Kidney glomerular epithelial cell (primary cell): ENCODE data around the gene FOXJ3.

Experiments used
- DNase-seq: peaks from one replicate; lab custom pipeline; 2025; lab: John Stamatoyannopoulos, UW

Gene FOXJ3

DNA sequence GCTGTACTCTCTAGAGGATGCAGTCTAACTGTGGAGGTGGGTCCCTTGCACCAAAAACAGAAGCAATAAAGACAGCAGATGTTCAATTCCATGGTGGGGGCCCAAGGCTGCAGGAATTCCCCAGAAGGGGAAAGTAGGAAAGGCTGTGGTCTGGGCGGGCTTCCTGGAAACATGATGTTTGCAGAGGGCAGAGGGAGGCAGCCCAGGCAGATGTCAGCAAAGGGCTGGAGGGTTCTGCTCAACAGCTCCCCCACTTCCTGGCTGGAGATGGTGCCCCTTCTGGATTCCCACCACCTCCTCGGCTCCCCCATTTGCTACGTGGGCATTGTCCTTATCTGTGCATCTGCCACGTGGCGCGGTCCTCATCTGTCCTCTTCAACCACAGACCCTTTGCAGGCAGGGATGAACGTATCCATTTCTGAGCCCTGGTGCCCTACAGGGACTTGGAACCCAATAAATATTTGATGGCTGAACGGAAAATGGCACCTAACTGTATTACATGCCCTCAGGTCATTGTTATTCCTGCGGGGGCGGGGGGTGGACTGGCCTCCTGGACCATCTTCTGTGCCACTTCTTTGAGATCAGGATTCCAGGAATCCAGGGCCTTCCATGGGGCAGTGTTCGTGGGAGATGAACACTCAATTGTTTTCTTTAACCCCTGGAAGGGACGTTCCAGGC is 190.2 kb downstream of the FOXJ3 start:
- DNase-seq = no peak

DNA sequence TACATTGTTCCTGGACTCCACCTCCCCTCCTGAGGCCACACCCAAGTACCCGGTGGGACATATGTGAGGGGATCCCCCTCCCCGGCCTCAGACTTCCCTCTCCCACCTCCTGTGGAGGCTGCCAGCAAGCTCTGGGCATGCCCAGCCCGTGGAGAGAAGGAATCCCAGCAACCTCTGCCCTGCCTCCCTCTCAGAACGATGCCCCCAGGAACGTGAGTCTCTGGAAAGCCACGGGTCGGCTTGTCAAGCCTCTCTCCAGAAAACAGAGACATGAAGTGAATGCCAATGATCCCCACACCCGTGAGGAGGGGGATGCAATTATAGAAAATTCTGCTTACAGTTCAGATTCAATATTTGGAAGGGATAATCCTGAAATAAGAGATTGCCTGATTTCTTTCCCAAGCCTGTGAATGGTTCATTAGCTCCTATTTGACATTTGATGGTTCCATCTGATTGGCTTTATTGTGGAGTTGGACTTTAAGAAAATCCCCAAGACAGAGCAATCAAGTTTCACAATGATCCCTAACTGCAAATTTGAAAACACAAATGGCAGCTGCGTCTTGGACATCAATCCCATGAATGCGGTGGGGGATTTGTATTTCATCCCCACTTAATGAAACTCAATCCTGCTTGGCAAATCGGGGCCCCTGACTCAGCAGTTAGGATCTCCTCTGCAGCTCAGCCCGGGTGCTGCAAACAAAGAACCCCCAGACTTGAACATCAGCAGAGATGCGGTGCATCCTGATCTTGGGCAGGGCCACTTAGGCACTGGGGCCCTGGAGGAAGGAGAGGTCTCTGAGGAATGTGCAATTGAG is 190.9 kb downstream of the FOXJ3 start:
- no peak for DNase-seq

DNA sequence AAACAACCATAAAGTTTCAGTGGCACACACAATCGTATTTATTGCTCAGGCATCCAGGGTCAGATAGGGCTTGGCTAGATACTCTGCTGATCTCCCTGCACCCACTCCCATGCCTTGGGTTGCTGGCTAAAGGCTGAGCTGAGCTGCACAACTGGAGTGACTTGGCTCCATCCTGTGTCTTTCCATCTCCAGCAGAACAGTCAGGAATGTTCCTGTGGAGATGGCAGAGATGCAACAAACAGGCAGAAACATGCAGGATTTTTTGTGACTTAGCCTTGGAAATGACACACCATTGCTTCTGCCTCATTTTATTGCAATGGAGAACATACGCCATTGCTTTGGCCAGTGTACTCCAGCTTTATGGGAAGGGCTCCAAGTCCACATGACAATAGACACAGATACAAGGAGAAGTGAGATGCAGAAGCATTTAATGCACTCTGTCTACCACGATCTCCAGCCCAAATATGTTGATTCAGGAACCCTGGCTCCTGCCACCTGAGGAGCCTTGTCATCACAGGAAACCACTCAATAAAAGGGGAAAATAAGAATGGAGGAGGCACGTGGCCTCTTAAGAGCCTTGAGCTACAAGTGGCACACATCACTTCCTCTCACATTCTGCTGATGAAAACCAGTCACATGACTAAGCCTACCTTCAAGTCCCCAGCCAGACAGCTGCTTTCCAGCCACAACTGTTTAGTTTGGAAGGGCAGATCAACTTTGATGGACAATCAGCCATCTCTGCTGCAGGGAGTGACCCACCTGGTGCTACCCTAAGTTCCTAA is 191.9 kb downstream of the FOXJ3 start:
- DNase-seq = no peak

DNA sequence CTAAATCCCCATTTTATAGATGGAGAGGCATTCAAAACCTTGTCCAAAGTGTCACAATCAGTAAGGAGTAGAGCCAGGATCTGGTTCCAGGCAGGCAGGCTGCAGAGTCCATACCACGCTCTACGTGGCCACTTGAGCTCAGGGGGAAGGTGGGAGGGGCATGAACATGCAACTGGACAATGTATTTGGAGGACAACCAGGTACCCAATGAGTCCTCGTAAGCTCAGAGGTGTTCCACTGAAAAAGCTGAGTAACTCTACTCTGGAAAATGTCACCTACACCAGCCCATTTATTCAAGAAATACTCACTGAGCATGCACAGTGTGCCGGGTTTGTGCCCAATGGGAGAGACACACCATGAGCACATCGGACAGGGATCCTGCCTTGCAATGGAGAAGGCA is 193.1 kb downstream of the FOXJ3 start:
- DNase-seq = no peak

DNA sequence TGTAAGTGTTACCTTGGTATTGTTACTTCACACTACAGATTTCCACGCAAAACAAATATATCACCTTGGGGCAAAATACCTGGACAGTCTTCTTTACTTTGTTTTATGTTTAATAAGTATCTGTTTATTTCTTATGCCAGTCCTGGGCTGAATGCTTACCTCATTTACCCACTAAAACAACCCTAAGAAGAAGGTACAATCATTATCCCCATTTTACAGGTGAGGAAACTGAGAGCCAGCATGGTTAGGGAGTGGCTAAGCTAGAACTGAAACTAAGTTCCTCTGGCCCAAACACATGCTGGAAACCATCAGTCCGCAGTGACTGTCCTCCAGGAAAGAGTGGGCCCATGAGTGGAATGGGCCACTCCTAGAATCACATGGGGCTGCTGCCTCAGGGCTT is 194.8 kb downstream of the FOXJ3 start:
- DNase-seq = no peak

DNA sequence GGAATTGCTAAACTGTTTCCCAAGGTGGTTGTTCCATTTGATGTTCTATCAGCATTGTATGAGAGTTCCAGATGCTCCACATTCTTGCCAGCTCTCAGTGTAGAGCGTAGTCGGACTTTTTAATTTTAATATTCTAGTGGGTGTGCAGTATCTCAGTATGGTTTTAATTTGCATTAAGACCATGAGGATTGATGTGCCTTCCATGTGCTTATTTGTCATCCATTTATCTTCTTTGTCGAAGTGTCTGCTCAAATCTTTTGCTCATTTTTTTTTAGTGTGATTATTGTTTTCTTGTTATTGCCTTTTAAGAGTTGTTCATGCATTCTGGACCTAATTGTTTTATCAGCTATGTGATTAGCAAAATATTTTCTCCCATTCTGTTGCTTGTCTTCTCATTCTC is 195.6 kb downstream of the FOXJ3 start:
- no peak for DNase-seq

DNA sequence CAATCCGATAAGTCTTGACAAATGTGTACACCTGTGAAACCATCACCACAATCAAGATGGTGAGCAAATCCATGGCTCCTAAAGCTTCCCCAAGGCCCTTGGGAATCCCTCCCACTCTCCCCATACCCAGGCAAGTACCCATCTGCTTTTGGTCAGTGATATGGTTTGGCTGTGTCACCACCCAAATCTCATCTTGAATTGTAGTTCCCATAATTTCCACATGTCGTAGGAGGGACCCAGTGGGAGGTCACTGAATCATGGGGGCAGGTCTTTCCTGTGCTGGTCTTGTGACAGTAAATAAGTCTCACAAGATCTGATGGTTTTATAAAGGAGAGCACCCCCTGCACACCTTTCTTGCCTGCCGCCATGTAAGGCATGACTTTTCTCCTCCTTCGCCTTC is 196.4 kb downstream of the FOXJ3 start:
- no peak for DNase-seq

DNA sequence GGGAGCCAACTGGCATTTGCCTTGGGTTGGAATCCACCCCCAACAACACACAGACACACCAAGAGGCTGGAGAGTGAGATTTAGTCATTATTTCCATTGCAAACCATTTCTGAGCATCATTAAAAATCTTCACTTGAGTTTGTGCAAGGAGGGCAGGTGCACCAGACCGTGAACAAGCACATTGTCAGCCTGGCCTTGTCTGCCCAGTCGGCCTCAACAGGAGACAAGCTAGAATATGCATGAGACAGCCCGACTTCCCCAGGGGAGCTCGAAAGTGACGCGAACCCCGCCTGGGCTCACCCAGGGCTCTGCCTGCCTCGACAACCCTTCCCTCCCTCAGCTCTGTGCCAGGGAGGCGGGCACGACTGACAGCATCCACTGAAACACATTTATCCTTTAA is 197.3 kb downstream of the FOXJ3 start:
- DNase-seq = peak; percentile 27

DNA sequence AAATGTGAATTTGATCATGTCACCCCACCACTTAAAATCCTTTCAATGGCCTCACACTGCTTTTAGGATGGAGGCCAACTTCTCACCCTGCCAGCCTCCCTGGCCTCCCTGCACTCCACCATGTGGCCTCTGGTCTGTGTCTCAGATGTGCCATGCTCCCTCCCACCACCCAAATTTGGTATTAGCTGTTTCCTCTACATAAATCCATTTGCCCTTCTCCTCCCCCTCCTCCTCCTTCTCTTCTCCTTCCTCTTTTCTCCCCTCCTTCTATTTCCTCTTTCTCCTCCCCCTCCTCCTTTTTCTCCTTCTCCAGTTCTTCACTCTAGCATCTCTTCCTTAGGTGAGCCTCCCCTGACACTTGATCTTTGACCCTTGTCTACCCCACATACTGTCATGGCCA is 198.6 kb downstream of the FOXJ3 start:
- DNase-seq = no peak

DNA sequence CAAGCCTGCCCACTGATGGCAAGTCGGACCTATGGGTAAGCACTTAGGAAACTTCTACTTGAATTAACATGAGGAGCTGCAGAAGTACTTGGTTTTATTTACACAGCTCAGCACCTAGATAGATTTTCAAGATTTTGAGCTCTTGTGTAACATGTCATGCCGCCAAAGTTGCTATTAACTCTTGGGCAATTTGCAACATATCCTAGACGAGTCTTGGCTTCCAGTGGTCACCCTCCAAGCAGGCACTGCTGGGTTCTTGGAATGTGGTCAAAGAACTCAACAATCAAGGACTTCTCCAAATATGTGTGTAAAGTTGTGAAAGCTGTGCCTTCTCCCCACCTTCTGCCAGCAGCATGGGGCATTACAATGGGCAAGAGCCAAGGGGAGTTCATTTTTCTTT is 199.6 kb downstream of the FOXJ3 start:
- DNase-seq = no peak

DNA sequence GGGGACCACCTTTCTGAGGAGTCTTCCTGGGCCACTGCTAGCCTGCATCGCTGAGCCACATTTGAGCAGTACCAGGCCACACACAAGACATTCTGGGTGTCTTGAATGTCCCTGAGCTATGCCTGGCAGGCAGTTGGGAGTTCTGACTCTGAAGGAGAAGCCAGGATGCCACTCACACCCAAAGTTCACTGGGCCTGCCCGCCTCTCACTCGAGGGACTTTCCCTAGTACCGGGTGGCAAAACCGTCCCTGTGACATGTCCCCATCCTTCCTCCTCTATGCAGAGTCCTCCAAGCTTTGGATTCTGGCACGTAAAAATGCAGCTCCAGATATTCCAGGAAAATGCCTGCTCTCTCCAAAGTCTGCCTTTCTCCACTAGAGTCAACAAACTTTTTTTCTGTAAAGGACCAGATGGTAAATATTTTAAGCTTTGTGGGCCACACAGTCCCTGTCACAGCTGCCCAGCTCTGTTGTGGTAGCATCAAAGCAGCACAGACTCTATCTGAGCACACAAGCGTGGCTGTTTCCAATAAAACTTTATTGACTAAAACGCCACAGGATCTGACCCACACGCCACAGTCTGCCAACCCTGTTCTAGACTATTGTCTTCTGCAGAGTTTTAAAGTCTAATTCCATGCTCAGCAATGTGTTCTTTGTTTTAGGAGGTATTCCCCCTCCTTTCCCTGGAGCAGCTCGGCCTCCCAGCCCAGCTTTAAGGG is 201.1 kb downstream of the FOXJ3 start:
- DNase-seq = no peak

DNA sequence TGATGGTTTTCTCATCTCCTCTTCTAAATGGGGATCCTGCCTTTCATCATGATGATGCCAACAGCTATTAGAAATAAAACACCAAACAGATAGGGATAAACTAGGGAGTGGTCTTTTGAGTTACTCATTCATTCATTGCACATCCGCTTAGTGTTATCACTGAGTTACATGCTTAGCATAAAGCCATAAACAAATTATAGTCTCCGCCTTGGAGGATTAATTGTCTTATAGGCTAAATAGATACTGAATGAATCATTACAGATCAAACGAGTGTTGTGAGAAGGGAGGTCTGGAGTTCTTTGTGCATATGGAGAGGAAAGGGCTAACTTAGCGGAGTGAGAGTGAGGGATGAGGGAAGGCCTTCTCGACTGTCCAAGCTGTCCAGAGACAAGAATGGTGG is 201.6 kb downstream of the FOXJ3 start:
- no peak for DNase-seq

DNA sequence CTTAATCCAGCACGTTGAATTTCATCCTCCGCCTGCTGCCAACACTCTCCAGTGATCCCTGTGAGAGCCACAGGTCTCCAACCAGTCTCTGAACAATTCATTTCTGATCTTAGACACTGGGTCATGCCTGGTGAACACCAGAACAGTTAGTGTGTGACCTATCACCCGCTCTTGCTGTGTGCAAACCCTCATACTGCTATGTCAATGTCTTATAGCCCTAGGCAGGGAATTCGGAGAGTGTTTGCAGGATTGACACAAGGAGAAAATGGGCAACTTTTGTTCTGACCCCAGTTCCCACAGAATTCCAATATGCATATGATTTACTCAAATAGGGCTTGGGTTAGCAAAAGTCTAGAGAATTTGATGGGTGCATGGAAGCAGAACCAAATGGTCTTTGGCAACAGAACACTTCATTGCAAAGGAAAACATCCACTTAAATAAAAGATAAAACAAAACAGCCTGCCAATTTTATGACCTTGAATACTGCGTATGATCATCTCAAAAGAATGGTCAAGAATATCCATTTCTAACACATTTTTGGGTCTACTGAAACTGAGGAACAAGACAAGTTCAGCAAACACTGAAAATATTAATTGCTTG is 204.9 kb downstream of the FOXJ3 start:
- no peak for DNase-seq

DNA sequence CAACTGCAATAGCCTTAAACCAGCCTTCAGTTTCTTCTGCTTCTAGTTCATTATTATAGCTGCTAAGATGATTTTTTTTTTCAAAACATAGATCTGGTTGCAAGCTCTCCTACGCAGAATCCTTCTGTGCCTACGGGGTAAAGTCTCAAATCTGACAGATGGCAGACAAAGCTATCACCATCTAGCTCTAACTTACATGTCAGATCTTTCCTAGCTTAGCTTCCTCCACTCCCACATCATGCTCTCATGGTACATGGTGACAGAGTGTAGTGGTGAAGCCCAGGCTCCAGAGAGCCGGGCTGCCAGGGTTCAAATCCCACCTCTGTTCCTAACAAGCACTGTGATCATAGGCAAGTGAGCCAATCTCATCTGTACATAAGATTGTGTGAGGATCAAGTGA is 206.1 kb downstream of the FOXJ3 start:
- DNase-seq = no peak

DNA sequence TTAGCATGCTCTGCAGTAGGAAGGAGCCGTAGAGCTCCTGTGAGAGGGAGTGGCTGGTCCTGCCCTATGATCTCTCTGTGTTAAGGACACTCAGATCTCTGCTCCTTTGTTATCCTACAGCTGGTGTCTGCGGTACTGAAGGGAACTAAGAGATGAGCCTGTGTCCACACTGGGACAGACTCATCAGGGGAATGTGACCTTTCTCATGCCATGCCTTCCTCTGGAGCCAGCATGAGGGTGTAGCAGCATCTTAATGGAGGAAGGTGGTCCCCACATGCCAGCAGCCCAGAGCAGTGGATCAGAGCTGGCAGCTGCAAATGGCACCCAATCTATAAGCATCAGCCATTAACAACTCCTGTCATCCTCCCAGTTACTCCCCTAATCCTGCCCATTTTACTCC is 206.5 kb downstream of the FOXJ3 start:
- DNase-seq = no peak

DNA sequence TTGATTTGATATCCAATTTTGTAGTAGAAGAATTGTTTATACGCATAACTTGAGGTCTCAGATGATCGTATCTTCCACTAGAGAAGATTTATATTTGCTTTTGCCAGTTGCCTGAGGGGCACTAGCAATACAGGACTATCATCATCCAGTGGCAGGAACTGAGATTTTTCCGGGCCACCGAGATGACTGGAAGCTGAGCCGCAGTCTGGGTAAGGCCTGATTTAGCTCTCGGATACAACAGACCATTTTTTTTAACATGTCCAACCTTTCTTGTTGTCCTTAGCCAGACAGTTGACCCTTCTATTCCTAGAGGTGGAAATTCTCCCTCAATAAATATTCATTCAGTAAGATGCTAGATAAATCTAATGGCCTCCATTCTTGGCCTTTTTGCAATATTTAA is 207.3 kb downstream of the FOXJ3 start:
- no peak for DNase-seq
